GM12864 (cell line): ENCODE measurements around the gene HLCS.

Experiments used
- DNase-seq: peaks from one replicate; pipeline ENCODE4 v3.0.0-alpha.2; 2011; ENCODE audit warnings: low read depth
- H3K4me3 ChIP-seq: 2 replicates; pipeline ENCODE4 v1.5.1; 2011; ENCODE audit warnings: mild to moderate bottlenecking, low read depth, low read length, control low read depth
- CTCF ChIP-seq: IDR thresholded peaks from 2 replicates; pipeline ENCODE4 v1.5.1; 2011; ENCODE audit warnings: low read depth, mild to moderate bottlenecking, moderate library complexity, low read length, control low read depth, inconsistent platforms; ENCODE audit errors: missing control alignments

The HLCS gene

DNA sequence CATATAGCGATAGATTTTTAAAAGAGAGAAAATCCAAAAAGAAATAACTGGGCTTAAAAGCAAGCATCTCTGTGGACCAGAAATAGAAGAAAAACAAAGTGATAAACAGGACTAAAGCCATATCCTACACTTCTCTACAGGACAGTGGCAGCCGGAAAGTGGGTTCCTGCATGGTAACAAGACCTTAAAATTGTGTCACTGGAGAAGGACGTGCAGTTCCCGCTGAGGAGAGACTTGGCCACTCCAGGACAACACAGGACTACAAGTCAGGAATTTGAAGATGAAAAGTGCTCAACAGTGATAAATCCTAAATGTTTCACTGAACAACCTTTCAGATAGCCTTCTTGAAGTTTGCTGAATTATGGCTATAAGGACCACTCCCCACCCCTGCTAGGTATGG, 1.9 kb upstream of the HLCS start:
- TF ChIP-seq CTCF = no peak
- DNase-seq = no peak
- no peak overlapping the region for H3K4me3 ChIP-seq

GRCh38 chr21:36966821-36967768, 626 bp upstream of the HLCS start:
- DNase-seq = no peak
- H3K4me3 ChIP-seq = peak overlapping the region; percentile 57
- no peak for TF ChIP-seq CTCF

DNA sequence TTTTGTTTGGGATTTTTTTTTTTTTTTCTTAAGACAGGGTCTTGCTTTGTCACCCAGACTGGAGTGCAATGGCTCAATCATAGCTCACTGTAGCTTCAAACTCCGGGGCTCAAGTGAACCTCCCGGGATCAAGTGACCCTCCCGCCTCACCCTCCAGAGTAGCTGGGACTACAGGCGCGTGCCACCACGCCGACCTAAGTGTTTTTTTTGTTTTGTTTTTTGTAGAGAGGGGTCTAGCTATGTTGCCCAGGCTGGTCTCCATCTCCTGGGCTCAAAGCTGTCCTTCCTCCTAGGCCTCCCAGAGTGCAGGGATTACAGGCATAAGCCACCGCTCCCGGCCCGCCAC, 776 bp downstream of the HLCS start:
- H3K4me3 ChIP-seq = peak overlapping the region; percentile 95
- no peak for TF ChIP-seq CTCF
- no peak for DNase-seq

GRCh38 chr21:36964827-36965719, 1.4 kb downstream of the HLCS start:
- no peak for DNase-seq
- no peak for TF ChIP-seq CTCF
- peak overlapping the region; percentile 95 for H3K4me3 ChIP-seq

DNA sequence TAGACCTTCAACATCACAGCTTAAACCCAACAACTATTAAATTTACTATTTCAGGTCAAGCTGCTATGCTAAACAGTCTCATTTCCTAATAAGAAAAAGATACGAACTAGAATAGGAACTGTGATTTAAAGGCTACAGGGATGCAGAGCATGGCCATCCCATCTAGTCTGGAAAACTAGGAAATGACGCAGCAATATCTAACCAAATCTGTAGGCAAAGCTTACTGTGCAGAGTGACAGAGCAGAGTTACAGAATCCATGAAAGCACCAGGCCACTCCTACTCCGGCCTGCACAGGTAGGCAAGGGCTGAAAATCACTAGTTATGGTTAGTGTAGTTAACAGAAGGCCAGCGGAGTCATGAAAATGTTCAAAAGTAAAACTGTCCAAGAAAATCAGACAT, 2.1 kb downstream of the HLCS start:
- no peak for TF ChIP-seq CTCF
- no peak for DNase-seq
- H3K4me3 ChIP-seq = no peak overlapping the region

DNA sequence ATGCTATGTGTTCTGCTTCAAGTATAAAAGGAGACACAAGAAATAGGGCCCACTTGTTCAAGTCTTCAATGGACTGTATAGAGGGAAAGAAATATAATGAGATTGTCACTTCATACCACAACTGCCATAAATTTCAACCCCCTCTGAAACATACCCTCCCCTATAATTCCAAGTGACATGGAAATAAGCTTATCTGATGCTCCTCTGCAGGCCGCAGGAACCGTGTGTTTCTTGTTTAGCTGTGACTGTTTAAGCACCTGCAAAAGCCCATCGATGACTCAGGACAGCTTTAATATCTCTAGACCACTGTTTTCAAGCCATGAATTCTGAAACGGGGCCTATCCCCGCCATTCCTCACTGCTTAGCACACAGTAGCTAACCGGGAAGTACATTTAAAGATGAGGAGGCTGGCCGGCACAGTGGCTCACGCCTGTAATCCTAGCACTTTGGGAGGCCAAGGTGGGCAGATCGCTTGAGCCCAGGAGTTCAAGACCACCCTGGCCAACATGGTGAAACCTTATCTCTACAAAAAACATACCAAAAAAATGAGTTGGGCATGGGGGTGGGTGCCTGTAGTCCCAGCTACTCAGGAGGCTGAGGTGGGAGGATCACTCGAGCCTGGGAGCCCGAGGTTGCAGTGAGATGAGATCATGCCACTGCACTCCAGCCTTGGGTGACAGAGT, 4.2 kb downstream of the HLCS start:
- no peak for TF ChIP-seq CTCF

More for the DNA sequence above, 4.2 kb downstream of the HLCS start:
- no peak for DNase-seq
- H3K4me3 ChIP-seq = no peak overlapping the region
